Activated T-cell treated with anti-CD3 and anti-CD28 coated beads for 4 hours (primary cell): ENCODE results near the gene FGF18.

Experiments
- DNase-seq: peaks from one replicate; pipeline ENCODE4 v3.0.0-alpha.2; 2020

FGF18 gene

GRCh38 chr5:171424726-171425125, 5.3 kb downstream of the FGF18 start:
- no peak for DNase-seq

GRCh38 chr5:171425596-171426244, 6.3 kb downstream of the FGF18 start:
- DNase-seq = no peak

DNA sequence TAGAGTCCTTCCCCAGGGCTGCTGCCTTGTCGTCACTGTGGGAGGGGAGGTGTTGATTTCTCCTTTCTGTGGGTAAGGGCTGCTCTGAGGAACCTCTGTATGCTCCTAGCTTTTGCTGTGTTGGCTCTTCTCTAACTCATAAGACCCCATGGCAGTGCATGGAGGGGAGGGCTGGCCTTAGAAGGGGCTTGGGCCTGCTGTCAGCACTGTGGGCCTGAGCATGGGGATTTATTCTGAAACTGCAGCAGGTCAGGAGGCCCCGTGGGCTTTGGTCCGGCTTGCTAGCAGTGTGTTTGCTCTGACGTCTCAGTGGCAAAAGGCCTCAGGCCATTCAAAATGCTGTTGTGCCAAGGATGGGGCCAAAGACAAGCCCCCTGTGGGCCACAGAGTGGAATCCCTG, 6.8 kb downstream of the FGF18 start:
- DNase-seq = no peak

DNA sequence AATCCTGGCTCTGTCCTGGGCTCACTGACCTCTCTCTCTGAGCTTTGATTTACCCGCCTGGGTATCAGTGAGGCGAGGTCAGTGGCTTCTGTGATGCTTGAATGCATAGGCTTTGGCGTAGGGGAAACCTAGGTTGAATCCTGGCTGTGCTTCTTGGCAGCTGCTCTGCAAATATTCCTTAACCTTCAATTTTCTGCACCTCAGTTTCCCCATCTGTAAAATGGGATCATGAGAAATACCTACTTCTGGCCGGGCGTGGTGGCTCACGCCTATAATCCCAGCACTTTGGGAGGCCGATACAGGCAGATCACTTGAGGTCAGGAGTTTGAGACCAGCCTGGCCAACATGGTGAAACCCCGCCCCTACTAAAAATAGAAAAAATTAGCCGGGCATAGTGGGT, 7.2 kb downstream of the FGF18 start:
- no peak for DNase-seq

GRCh38 chr5:171427318-171428167, 8.1 kb downstream of the FGF18 start:
- no peak for DNase-seq

DNA sequence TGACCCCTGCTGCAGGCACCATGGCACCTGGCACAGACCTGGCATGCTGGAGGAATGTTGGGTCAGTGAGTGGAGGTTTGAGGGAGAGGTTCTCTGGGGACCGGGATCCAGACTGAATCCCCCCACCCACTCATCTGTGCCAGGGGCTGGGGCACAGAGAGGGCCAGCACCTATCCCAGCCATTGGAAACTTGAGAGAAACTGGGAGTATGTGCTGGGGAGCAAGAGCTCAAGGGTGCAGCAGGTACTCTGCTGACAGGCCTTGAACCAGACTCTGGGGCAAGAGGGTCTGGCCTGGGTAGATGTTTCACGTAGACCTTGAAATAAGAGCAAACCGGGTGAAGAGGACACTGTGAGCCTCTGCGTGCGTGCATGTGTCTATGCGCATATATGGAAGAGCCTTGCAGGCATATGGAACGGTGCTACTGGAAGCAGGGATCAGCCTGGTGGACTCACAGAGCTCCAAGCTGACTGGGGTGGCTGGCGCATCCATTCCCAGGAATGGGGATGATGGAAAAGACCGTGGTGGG, 8.8 kb downstream of the FGF18 start:
- DNase-seq = no peak

- no peak for DNase-seq
These were observed 9.5 kb downstream of the FGF18 start for GRCh38 chr5:171428809-171429542.

GRCh38 chr5:171429543-171429910, 10.1 kb downstream of the FGF18 start:
- no peak for DNase-seq

DNA sequence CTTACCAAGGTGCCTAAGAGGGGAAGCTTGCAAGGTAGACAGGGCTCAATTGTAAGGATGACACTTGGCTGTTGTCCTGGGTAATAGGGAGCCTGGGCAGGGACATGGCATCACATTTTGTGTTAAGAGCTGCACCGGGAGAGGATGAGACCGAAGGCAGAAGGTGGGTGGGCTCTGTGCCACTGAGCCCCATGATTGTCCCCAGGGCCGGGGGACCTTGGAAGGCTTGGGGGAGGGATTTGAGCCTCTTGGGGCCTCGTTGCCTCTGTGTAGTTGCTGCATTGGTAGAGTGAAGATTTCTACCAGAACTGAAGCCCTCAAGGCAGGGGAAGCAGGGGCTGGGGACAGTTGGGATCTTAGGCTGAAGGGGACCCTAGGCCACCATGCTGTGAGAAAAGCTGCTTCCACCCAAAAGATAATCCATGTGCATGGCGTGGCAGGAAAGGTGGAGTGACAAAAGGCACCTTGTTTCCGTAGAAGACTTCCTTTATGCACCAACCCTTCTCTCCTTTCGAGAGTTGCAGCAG, 11.9 kb downstream of the FGF18 start:
- no peak for DNase-seq

- no peak for DNase-seq
These were observed 12.6 kb downstream of the FGF18 start for GRCh38 chr5:171432076-171432475.

GRCh38 chr5:171432583-171433351, 13.3 kb downstream of the FGF18 start:
- DNase-seq = no peak

DNA sequence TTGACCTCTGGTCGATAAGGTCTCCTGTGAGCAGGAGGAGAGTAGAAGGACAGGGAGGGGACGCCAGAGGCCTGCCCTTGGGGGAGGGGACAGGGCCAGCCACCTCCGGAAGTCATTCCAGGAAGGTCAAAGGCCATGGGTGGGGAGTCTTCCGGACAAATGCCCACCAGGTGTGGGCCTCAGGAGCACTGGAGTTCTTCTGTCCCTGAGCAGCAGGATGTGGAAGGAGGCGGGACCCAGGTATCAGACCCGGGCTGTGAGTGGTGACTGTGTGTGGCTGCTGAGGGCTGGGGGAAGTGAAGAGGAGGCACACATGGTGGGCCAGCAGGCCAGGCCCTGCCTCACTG, 13.9 kb downstream of the FGF18 start:
- no peak for DNase-seq

DNA sequence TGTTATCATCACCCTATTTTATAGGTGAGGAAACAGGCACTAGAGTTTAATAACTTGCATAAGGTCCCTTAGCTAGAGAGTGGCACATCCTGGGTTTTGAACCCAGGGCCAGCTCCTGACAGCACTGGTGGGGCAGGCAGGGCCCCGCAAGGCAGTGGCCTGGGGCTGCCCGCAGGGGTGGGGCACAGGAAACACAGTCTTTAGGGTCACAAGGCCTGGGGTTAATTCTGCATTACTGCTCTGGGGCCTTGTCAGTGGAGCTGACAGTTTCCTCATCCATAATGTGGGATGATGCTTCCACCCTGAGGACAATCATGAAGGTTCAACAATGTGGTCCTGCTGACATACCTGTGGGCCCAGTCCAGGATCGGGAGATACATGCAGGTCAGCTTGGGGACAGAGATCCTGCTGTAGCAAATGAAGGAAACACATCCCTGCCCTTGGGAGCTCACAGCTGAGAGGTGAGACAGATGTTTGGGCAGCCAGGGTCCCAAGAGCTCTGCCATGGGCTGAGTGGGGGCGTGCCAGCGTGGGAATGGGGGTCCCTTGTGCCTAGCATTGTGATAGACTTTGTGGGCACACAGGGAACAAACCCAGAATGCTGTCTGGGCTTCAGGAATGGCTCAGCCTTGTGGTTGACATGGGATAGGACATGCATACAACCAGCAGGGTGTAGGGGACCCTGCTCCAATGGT, 14.7 kb downstream of the FGF18 start:
- DNase-seq = no peak

DNA sequence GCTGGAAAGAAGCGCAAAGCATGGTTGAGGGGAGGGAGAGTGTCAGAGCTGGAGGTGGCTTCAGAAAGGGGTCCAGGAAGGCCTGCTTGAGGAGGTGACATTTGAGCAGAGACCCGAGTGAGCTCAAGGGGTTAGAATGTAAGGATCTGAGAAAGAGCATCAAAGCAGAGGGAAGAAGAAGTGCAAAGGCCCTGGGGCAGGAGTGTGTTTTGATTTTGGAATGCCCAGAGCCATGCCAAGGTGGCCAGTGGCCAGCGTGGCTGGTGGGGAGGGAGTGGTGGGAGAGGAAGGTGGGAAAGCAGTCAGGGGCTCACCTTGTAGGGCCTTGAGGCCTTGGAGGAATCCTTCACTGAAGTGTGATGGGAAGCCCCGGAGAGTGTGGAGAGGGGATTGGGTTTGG, 15.4 kb downstream of the FGF18 start:
- DNase-seq = no peak

GRCh38 chr5:171435908-171436307, 16.5 kb downstream of the FGF18 start:
- no peak for DNase-seq

DNA sequence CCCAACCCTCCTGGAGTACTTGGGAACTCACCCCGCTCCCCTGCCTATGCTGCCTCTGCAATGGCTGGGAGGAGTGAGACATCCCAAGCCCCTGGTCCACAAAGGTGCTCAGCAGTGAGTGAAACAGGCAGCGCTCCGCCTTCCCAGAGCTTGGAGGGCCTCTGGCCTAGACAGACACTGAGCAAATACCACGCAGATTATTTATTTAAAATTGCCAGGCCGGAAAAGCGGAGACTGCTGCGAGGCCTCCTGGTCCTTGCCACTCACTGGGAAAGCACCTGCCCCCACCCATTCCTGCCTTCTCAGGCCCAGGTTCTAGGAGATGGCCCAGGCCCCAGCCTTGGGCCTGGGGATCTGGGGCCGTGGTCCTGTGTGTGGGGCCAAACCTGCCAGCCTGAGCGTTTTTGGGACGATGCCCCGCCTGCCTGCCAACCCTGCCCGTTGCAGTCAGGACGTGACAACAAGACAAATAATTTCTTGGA, 17.4 kb downstream of the FGF18 start:
- DNase-seq = no peak

DNA sequence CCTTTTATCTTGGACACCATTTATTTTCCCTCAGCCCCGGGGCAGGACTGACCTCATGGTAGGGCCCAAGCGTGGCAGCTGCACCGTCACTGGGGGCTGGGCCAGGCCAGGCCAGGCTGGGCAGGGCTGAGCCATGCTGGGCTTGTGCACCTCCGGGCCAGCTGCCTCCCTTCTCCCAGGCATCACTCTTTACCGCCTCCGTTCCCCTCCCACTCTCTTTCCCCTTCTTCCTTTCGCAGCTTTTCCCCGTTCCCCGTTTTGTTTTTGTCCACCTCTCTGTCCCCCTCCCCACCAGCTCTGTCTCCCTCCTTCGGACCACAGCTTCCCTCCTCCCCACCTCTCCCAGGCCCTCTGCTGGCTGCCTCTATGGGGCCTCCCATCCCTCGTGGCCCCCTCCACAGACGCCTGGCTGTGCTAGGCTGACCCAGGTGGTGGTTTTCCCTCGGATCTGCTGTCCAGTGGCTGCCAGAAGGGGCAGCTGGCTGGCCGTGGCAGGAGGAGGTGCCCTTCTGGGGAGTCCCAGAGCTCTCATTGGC, 17.9 kb downstream of the FGF18 start:
- no peak for DNase-seq

DNA sequence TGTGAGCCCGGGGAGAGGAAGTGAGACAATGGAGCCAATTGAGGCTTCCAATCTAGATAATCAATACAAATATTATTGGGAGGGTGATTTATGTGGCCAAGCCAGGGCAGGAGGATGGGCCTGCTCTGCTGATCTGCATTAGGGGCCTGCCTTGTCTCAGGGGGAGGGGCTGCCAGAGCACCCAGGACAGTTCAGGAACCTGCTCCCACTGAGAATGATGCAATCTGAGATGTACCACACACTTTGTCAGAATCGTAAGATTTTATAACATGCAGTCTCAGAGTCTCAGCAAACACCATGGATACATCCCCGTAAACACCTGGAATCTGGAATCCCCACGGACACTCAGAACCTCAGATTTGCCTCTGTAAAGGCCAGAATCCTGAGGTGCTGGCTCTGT, 19.3 kb downstream of the FGF18 start:
- no peak for DNase-seq

- DNase-seq = no peak
These were observed 21.9 kb downstream of the FGF18 start for GRCh38 chr5:171441246-171441791.

GRCh38 chr5:171442287-171443042, 23.0 kb downstream of the FGF18 start:
- DNase-seq = no peak

DNA sequence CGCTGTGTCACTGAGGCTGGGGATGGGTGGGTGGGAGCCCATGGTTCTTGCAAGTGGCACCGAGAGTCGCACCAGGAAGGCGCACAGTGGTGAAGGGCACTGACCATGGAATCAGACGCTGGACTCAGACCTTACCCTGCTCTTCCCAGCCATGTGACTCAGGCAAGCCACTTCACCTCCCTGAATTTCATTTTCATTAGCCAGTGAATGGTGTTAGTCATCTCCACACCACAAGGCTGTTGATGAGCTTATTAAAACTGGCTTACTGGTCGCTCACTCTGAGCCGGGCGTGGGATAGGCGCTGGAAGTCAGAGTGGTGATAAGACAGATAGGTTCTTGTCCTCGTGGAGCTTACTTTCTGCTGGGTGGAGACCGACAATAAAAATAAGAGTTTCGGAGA, 25.1 kb downstream of the FGF18 start:
- no peak for DNase-seq
